ENCODE measurements around the gene ROS1.

- TF ChIP-seq POLR2A (IDR thresholded peaks at IDR 0.05; ENCODE audit: low read depth), result no peak
- TF ChIP-seq CTCF (IDR thresholded peaks at IDR 0.05), result no peak
- TF ChIP-seq EP300 (IDR thresholded peaks at IDR 0.05), result no peak
Observed at GRCh38 chr6:117396228-117396627, 29.5 kb downstream of the ROS1 start.
